SK-N-SH treated with all-trans-retinoic acid at 6 μM for 48 hours (cell line): ENCODE measurements around the gene CSGALNACT2.

Source experiments
- ARNTL ChIP-seq: fragments of 450-650 bp; formaldehyde crosslinking; IDR thresholded peaks from 2 replicates; pipeline ENCODE4 v1.5.0; 2020; ENCODE audit warnings: low read depth, mild to moderate bottlenecking, moderate library complexity, borderline replicate concordance
- CSRNP3 ChIP-seq: fragments of 250-450 bp; sonication (Bioruptor Pico); IDR thresholded peaks from 2 replicates; pipeline ENCODE4 v1.5.1; 2021; ENCODE audit warnings: mild to moderate bottlenecking, moderate library complexity
- ZC3H10 ChIP-seq: fragments of 250-450 bp; sonication (Bioruptor Pico); IDR thresholded peaks from 2 replicates; pipeline ENCODE4 v1.5.1; 2021; ENCODE audit warnings: mild to moderate bottlenecking, moderate library complexity

- TF ChIP-seq ARNTL (CRISPR knock-in tag) (no peak), ZC3H10 (no peak), CSRNP3 (no peak)
These were observed 80.1 kb downstream of the CSGALNACT2 start for GRCh38 chr10:43218206-43218950.
